HCT116 (cell line): ENCODE data around the gene COL2A1.

Source experiments
- CEBPB ChIP-seq: IDR thresholded peaks from 2 replicates; pipeline ENCODE4 v1.6.1; 2012; ENCODE audit warnings: low read depth
- CTCF ChIP-seq, 3 experiments: fragments of 200-600 bp in 1 of 3; sonication (generic) in 1 of 3; IDR thresholded peaks in 2 of 3; conservative IDR thresholded peaks in 1 of 3; 2 replicates each; pipeline ENCODE4 v1.5.1; 2012 to 2017; ENCODE audit warnings: low read depth in 2 of 3, low read length in 2 of 3, antibody characterized with exemption in 1 of 3, borderline replicate concordance in 1 of 3, control low read depth in 1 of 3, mild to moderate bottlenecking in 1 of 3, mixed read lengths in 1 of 3, mixed run types in 1 of 3, moderate library complexity in 1 of 3; ENCODE audit not compliant: insufficient read depth in 1 of 3
- EZH2 ChIP-seq: fragments of 200-600 bp; sonication (generic); IDR thresholded peaks from 2 replicates; pipeline ENCODE4 v1.6.1; 2017; ENCODE audit warnings: antibody characterized with exemption, mixed run types
- EZH2phosphoT487 ChIP-seq: fragments of 200-600 bp; IDR thresholded peaks from 2 replicates; pipeline ENCODE4 v1.6.1; 2018; ENCODE audit warnings: antibody characterized with exemption, borderline replicate concordance
- JUND ChIP-seq: IDR thresholded peaks from 2 replicates; pipeline ENCODE4 v1.6.1; 2012
- POLR2A ChIP-seq: IDR thresholded peaks from 2 replicates; pipeline ENCODE4 v1.7.0; 2011; ENCODE audit warnings: borderline replicate concordance; ENCODE audit not compliant: insufficient read depth, insufficient read length; ENCODE audit errors: extremely low read depth
- RAD21 ChIP-seq: IDR thresholded peaks from 2 replicates; pipeline ENCODE4 v1.6.1; 2012; ENCODE audit warnings: low read depth, mild to moderate bottlenecking
- TCF7L2 ChIP-seq: IDR thresholded peaks from 2 replicates; pipeline ENCODE4 v1.7.0; 2011; ENCODE audit warnings: borderline replicate concordance, inconsistent platforms; ENCODE audit not compliant: insufficient read depth, insufficient read length; ENCODE audit errors: extremely low read depth

GRCh38 chr12:47954467-47955045 lies 49.7 kb downstream of the COL2A1 start:
- TF ChIP-seq CEBPB (no peak), EZH2phosphoT487 (no peak), JUND (no peak), RAD21 (no peak), CTCF (IDR thresholded peaks at IDR 0.05 in 2 of 3, conservative IDR thresholded peaks at IDR 0.05 in 1 of 3; ENCODE audit: borderline replicate concordance in 1 of 3, insufficient read depth in 1 of 3, low read depth in 2 of 3, low read length in 2 of 3) (no peak), EZH2 (no peak), POLR2A (no peak), TCF7L2 (no peak)
